ENCODE data around the gene PFKFB3.

- TF ChIP-seq CTCF (IDR thresholded peaks at IDR 0.05; ENCODE audit: insufficient read depth, low read length) (no peak), REST (IDR thresholded peaks at IDR 0.05; ENCODE audit: insufficient replicate concordance, low read depth) (no peak), GABPA (IDR thresholded peaks at IDR 0.05; ENCODE audit: low read depth) (no peak), POLR2AphosphoS5 (IDR thresholded peaks at IDR 0.05; ENCODE audit: low read depth) (no peak), SPI1 (IDR thresholded peaks at IDR 0.05; ENCODE audit: borderline replicate concordance, low read depth) (no peak)
Measured at GRCh38 chr10:6259153-6259552, 56.4 kb downstream of the PFKFB3 start.

Data from HL-60 (cell line).